Small intestine (tissue), 7 donors: ENCODE data around the gene DTD1. TPM values are rescaled to one million over a fixed set of nuclear protein-coding genes. Genes with fewer than 3 reads are reported as not detected.
"Not testable (repeated sequence)": the region's sequence is repeated elsewhere in the genome, so short reads cannot be mapped to it uniquely, and the experiment has no call there.

ENCODE experiments used
- DNase-seq, 2 donors: peaks; one replicate each; pipeline versions ENCODE4 v3.0.0 to v3.0.0-alpha.2; 2013
- FAIRE-seq: peaks from 2 replicates; lab custom pipeline; 2012; peaks lifted over from hg19 to GRCh38; lab: Jason Lieb, UNC
- H3K27ac ChIP-seq, 3 donors: one replicate each; pipeline ENCODE4 v1.5.1; 2013; ENCODE audit warnings: low read length in 2 of 3, mild to moderate bottlenecking in 2 of 3, control low read depth in 1 of 3, inconsistent platforms in 1 of 3, low read depth in 1 of 3, moderate library complexity in 1 of 3
- H3K27me3 ChIP-seq, 3 donors: one replicate each; pipeline ENCODE4 v1.6.1; 2013; ENCODE audit warnings: low read length in 3 of 3, inconsistent platforms in 1 of 3; ENCODE audit not compliant: control insufficient read depth in 3 of 3, insufficient read depth in 3 of 3
- H3K36me3 ChIP-seq, 3 donors: one replicate each; pipeline ENCODE4 v1.6.1; 2013; ENCODE audit warnings: low read length in 3 of 3, inconsistent platforms in 1 of 3, low read depth in 1 of 3, mild to moderate bottlenecking in 1 of 3, moderate library complexity in 1 of 3; ENCODE audit not compliant: control insufficient read depth in 3 of 3, insufficient read depth in 2 of 3
- H3K4me1 ChIP-seq, 3 donors: one replicate each; pipeline ENCODE4 v1.6.1; 2013; ENCODE audit warnings: low read length in 2 of 3, inconsistent platforms in 1 of 3, low read depth in 1 of 3, mild to moderate bottlenecking in 1 of 3, moderate library complexity in 1 of 3; ENCODE audit not compliant: control insufficient read depth in 3 of 3, insufficient read depth in 2 of 3
- H3K4me3 ChIP-seq, 3 donors: one replicate each; pipeline ENCODE4 v1.5.1; 2013; ENCODE audit warnings: low read length in 3 of 3, control low read depth in 1 of 3, inconsistent platforms in 1 of 3, low read depth in 1 of 3, mild to moderate bottlenecking in 1 of 3, moderate library complexity in 1 of 3
- H3K9me3 ChIP-seq, 2 donors: one replicate each; pipeline ENCODE4 v1.6.1; 2013; ENCODE audit warnings: low read depth in 1 of 2, low read length in 1 of 2; ENCODE audit not compliant: control insufficient read depth in 2 of 2, insufficient read depth in 1 of 2
- WGBS, 3 donors: extraction: QIAGEN DNeasy Blood & Tissue Kit; methylation state at CpG; one replicate each; pipeline ENCODE4 v1.1.7; 2013; 5-methylcytosine and 5-hydroxymethylcytosine counted together
- polyA plus RNA-seq, 4 donors: library from polyadenylated mRNA; stranded (reverse) in 3 of 4; unstranded in 1 of 4; fragments of 200-250 nt in 3 of 4; fragments of 120-200 nt in 1 of 4; gene quantifications; one replicate each; pipeline versions ENCODE4 v1.2.1 to v1.2.3, GENCODE V29; 2013
- donor health status: healthy with polysubstance abuse.
- donor health status: control.
- donor health status: control.
- donor health status: Bipolar disorder and iron deficiency.
- donor health status: healthy.

DTD1 gene
- polyA plus RNA-seq, 4 donors: 9.6 to 25.8 (median 16.1) TPM

DNA sequence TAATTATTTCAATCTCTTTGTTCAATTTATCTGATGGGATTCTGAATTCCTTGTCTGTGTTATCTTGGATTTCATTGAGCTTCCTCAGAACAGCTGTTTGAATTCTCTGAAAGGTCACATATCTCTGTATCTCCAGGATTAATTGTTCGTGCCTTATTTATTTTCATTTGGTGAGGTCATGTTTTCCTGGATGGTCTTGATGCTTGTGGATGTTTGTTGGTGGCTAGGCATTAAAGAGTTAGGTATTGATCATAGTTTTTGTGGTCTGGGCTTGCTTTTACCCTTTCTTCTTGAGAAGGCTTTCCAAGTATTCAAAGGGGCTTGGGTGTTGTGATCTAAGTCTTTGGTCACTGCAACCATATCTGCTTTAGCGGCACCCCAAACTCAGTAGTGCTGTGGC, 186.4 kb downstream of the DTD1 start:
- H3K36me3 ChIP-seq: no peaks in the 10 kb centered on the region
- DNase-seq: no peak
- no peak overlapping the region for H3K27ac ChIP-seq
- FAIRE-seq: no peak
- no peak overlapping the region for H3K4me3 ChIP-seq
- no peaks in the 10 kb centered on the region for H3K9me3 ChIP-seq
- no peaks in the 10 kb centered on the region for H3K4me1 ChIP-seq
- H3K27me3 ChIP-seq: no peaks in the 10 kb centered on the region
- 75 to 83% (median 83%) methylated on average over 2 of the region's 2 CpGs for WGBS, 3 donors

DNA sequence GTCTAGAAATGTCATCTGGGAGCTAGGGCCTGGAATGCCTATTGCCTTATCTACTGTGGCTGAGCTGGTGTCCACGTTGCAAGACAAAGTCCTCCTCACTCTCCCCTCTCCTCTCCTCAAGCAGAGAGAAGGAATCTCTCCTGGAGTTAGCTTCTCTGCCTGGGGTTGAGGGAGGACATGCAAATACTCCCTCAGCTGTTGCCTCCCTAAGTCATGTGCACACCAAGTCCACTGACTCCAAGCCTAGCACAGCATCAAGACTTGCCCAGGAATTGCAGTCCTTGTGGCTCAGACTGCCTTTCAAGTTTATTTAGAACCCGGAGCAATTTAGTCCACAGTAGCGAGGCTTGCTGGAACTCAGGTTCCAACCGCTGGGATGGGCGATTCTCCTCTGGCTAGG, 187.8 kb downstream of the DTD1 start:
- Histone ChIP-seq H3K27ac (no peak overlapping the region), H3K27me3 (no peaks in the 10 kb centered on the region), H3K4me1 (no peaks in the 10 kb centered on the region), H3K36me3 (no peaks in the 10 kb centered on the region), H3K9me3 (no peaks in the 10 kb centered on the region), H3K4me3 (no peak overlapping the region)
- DNase-seq (no peak), FAIRE-seq (no peak)
- 84 to 93% (median 91%) methylated on average over 5 of the region's 5 CpGs for WGBS, 3 donors

DNA sequence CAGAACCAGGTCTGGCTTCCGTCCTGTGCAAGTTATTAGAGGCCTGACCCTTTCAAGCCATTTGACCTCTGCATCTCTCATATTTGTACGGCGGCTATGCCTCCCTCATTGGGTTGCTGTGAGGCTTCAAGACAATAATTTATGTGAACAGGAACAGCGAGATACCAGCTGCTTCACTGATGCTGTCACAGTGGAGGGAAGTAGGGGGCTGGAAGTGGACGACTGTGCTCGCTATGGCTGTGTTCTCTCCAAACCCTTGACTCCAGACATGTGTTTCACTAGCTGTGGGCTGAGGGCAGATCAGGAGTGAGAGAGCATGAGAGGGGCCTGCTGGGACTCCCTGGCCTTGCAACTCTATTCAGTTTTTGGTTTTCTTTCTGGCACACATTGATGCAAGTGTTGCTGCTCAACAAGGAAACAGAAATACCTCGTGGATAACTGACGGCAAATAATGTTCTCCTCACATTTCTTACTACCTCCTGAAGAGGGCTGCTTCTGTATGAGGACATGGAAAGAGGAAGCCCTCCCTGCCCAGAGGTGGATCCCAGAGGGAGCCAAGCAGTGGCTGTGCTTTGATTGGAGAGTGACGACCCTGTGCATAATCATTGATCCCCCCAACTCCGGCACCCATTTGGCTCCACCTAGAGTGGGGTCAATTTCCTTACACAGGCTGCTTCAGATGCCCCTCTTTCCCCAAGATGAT, 191.0 kb downstream of the DTD1 start:
- no peak for FAIRE-seq
- no peak for DNase-seq
- WGBS, 3 donors: 66 to 81% (median 79%) methylated on average over 10 of the region's 10 CpGs
- no peaks in the 10 kb centered on the region for H3K36me3 ChIP-seq
- H3K9me3 ChIP-seq: no peaks in the 10 kb centered on the region
- no peak overlapping the region for H3K4me3 ChIP-seq
- peaks cover 0 to 3% (median 0%) of the 10 kb centered on the region in 3 donors for H3K27me3 ChIP-seq
- H3K27ac ChIP-seq: no peak overlapping the region
- H3K4me1 ChIP-seq: no peaks in the 10 kb centered on the region

DNA sequence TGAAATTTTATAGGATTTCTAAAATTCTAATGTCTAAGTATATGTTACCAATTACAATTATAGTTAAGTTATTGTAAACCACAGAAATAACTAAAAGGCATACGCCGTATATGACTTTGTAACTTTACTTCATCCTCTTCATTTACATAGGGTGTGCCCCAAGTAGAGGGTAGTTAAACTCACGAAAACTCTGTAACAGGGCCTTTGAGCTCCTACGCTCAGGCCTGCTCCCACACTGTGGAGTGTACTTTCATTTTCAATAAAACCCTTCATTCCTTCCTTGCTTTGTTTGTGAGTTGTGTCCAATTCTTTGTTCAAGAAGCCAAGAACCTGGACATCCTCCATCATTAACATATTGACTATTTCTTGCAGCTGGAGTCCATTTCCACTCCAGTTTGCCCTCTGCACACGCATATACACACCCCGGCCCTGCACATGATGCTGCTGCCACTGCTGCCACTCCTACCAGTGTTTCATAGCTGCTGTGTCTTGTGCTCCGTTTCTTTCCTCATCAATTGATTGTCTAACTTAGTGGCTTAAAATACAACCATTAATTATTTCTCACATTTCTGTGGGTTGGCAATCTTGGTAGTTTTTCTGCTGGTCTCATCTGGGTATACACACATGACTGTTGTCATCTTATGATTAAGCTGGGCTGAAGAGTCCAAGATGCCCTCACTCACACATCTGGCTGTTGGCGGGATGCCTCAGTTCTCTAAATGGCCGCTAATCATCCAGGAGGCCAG, 192.7 kb downstream of the DTD1 start:
- H3K4me1 ChIP-seq: no peaks in the 10 kb centered on the region
- no peak overlapping the region for H3K27ac ChIP-seq
- WGBS, 3 donors: 75 to 89% (median 88%) methylated on average over 9 of the region's 9 CpGs
- peaks cover 0 to 3% (median 0%) of the 10 kb centered on the region in 3 donors for H3K27me3 ChIP-seq
- no peaks in the 10 kb centered on the region for H3K36me3 ChIP-seq
- DNase-seq (no peak), FAIRE-seq (no peak)
- H3K4me3 ChIP-seq: no peak overlapping the region
- no peaks in the 10 kb centered on the region for H3K9me3 ChIP-seq

DNA sequence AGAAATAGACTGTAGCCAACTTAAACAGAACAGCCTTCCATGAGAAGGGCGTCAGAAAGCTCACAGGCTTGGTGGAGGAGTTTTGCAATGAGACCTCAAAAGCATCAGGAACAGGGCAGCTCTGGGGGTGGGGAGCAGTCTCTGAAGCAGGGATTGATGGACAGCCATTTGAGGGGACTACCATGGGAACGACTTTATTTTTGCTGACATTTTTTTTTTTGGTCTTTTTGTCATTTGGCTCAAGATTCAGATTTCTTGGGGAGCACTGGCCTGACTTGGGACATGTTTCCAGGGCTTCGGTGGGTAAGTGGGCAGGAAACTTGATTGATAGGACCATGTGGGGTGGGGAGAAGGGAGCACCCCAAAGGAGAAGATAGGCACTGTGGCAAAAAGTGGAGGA, 193.7 kb downstream of the DTD1 start:
- 72 to 81% (median 76%) methylated on average over 3 of the region's 3 CpGs for WGBS, 3 donors
- no peaks in the 10 kb centered on the region for H3K4me1 ChIP-seq

DNA sequence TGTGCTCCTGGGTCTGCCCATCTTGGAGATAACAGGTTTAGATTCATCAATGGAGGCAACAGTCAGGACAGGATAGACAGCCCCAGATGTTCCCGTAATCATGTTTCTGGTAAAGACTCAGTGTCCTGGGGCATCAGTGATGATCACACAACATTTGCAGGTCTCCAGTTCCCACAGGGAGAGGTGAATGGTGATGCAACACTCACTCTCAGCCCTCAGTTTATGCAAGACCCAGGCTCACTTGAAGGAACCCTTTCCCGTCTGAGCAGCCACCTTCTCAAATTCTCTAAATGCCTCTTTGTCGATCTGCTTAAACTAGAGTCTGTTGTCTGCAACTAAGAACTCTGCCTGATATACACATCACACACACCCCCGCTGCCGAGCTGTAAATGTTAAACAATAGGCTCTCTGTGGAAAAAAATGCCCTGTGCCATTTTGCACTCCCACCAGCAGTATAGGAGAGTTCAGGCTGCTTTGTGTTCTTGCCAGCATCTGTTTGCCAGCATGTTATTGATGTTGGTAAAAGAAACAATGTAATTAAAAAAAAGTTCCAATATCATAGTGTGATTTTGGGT, 195.6 kb downstream of the DTD1 start:
- H3K4me1 ChIP-seq: no peaks in the 10 kb centered on the region
- H3K36me3 ChIP-seq: no peaks in the 10 kb centered on the region
- no peak overlapping the region for H3K4me3 ChIP-seq
- H3K9me3 ChIP-seq: peaks cover 0 to 3% of the 10 kb centered on the region in 2 donors
- H3K27ac ChIP-seq: no peak overlapping the region
- FAIRE-seq (no peak), DNase-seq (no peak)
- 79 to 80% (median 79%) methylated on average over 5 of the region's 5 CpGs for WGBS, 3 donors
- H3K27me3 ChIP-seq: peaks cover 0 to 3% (median 0%) of the 10 kb centered on the region in 3 donors

More for the DNA sequence above, 193.7 kb downstream of the DTD1 start:
- Histone ChIP-seq H3K9me3 (no peaks in the 10 kb centered on the region), H3K27ac (no peak overlapping the region), H3K4me3 (no peak overlapping the region), H3K36me3 (no peaks in the 10 kb centered on the region), H3K27me3 (peaks cover 0 to 3% (median 0%) of the 10 kb centered on the region in 3 donors)
- FAIRE-seq: no peak
- DNase-seq: no peak

DNA sequence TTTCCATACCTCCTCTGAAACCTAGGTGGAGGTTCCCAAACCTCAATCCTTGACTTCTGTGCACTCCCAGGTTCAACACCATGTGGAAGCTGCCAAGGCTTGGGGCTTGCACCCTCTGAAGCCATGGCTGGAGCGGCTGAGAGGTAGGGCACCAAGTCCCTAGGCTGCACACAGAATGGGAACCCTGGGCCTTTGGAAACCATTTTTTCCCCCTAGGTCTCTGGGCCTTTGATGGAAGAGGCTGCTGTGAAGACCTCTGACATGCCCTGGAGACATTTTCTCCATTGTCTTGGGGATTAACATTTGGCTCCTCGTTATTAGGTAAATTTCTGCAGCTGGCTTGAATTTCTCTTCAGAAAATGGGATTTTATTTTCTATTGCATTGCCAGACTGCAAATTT, 199.2 kb downstream of the DTD1 start:
- not testable (repeated sequence) for H3K4me3 ChIP-seq, H3K9me3 ChIP-seq, H3K36me3 ChIP-seq, H3K27me3 ChIP-seq, FAIRE-seq, H3K4me1 ChIP-seq, H3K27ac ChIP-seq, DNase-seq
- WGBS, 3 donors: 74 to 87% (median 74%) methylated on average over 2 of the region's 2 CpGs

DNA sequence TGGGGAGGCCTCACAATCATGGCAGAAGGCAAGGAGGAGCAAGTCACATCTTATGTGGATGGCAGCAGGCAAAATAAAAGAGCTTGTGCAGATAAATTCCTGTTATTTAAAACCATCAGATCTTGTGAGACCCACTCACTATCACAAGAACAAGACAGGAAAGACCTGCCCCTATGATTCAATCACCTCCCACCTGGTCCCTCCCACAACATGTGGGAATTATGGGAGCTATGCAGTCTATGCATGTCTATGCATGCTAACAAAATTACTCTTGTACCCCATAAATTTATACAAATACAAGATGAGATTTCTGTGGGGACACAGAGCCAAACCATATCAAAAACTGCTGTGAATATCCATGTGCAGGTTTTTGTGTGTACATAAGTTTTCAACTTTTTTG, 200.2 kb downstream of the DTD1 start:
- Histone ChIP-seq H3K9me3 (peaks cover 0 to 3% of the 10 kb centered on the region in 2 donors), H3K27me3 (peaks cover 0 to 4% (median 4%) of the 10 kb centered on the region in 3 donors), H3K4me1 (no peaks in the 10 kb centered on the region), H3K36me3 (no peaks in the 10 kb centered on the region), H3K4me3 (no peak overlapping the region), H3K27ac (no peak overlapping the region)
- DNase-seq: no peak
- no peak for FAIRE-seq
